ENCODE measurements around the gene MKLN1. TPM values are rescaled to one million over a fixed set of nuclear protein-coding genes. Genes with fewer than 3 reads are reported as not detected.

MKLN1 gene
- total and polyA plus RNA-seq, 2 of the 13 experiments (the other 11 are each of a cell fraction or from before 2014, with no cell fraction given) = 33.6 to 43.5 TPM

- Histone ChIP-seq H2AFZ (ENCODE audit: low read length) (no peak overlapping the region), H3K27ac (ENCODE audit: extremely low read length, insufficient read depth, low read length) (no peak overlapping the region), H3K9ac (ENCODE audit: insufficient read depth, low read depth, low read length) (no peak overlapping the region), H4K20me1 (ENCODE audit: insufficient read depth, low read length) (peaks cover 19% of the 10 kb centered on the region; the same call in 1 of the 2 replicates), H3K27me3 (ENCODE audit: control insufficient read depth in 1 of 2, insufficient read depth in 2 of 2, low read length in 2 of 2) (no peaks in the 10 kb centered on the region; a peak in 1 of 5 replicates), H3K79me2 (ENCODE audit: insufficient read depth, low read length) (peaks cover 31% of the 10 kb centered on the region), H3K4me3 (replicated peaks in 1 of 3; ENCODE audit: insufficient read depth in 1 of 3, low read depth in 2 of 3, low read length in 3 of 3) (no peak overlapping the region), H3K9me3 (ENCODE audit: low read length) (no peaks in the 10 kb centered on the region), H3K4me2 (ENCODE audit: low read depth, low read length) (peak overlapping the region; percentile 96; the same call in 1 of the 2 replicates), H3K4me1 (ENCODE audit: insufficient read depth, low read length) (peaks cover 47% of the 10 kb centered on the region), H3K36me3 (replicated peaks in 1 of 2; ENCODE audit: control insufficient read depth in 1 of 2, insufficient read depth in 2 of 2, low read length in 2 of 2) (no peaks in the 10 kb centered on the region)
- CTCF ChIA-PET (ENCODE audit: low intra/inter-chr PET ratio, low total read pairs) = no interaction called here
- no peak for ATAC-seq
- in situ Hi-C loops (cut with HindIII; ENCODE audit: extremely low pct_ligation_motif_present, low pct_unique_long_range_greater_than_20kb) = no loop called here
- WGBS (ENCODE audit: low lambda C conversion rate) = 81% methylated on average over 5 of the region's 5 CpGs
- POLR2A ChIA-PET = interaction anchor here (1.6 kb wide), 1 partner anchor 219 kb away, joined by 4 read pairs; no protein-coding TSS in a partner anchor
- BruUV-seq (replicated peaks) = no TSS peak
- peak; percentile 61 for DNase-seq (ENCODE audit: low spot score)
- FAIRE-seq = no peak
- intact Hi-C loops (cut with micrococcal nuclease; ENCODE audit: unreplicated experiment) = loop anchor here (5.0 kb wide), 1 partner anchor 258 kb away; no protein-coding TSS in a partner anchor
- no peak for TF ChIP-seq SP1 (IDR thresholded peaks at IDR 0.05)
- TF ChIP-seq SP1 (CRISPR knock-in tag; IDR thresholded peaks at IDR 0.05) = no peak
- 0 out of 2 replicates have a peak, but pooled peaks have one; percentile 14 for TF ChIP-seq POGZ (CRISPR knock-in tag; IDR thresholded peaks at IDR 0.05)
- TF ChIP-seq TFE3 (CRISPR knock-in tag; IDR thresholded peaks at IDR 0.05) = peak; percentile 96
- peak; percentile 65 for TF ChIP-seq NR2F6 (IDR thresholded peaks at IDR 0.05)
- peak; percentile 80 for TF ChIP-seq NR2F6 (CRISPR knock-in tag; IDR thresholded peaks at IDR 0.05)
- TF ChIP-seq GATAD2A (CRISPR knock-in tag; IDR thresholded peaks at IDR 0.05) = peak; percentile 28; the same call in 1 of the 2 replicates
- 0 out of 2 replicates have a peak, but pooled peaks have one; percentile 26 for TF ChIP-seq LCORL (IDR thresholded peaks at IDR 0.05)
- no peak for TF ChIP-seq LCORL (CRISPR knock-in tag; IDR thresholded peaks at IDR 0.05)
- no peak for TF ChIP-seq ZNF512 (CRISPR knock-in tag; IDR thresholded peaks at IDR 0.05)
- no peak for TF ChIP-seq ZNF678 (CRISPR knock-in tag; IDR thresholded peaks at IDR 0.05)
- TF ChIP-seq AHDC1 (CRISPR knock-in tag; IDR thresholded peaks at IDR 0.05; ENCODE audit: borderline replicate concordance) = 0 out of 2 replicates have a peak, but pooled peaks have one; percentile 22
- no peak for TF ChIP-seq PHF21A (CRISPR knock-in tag; IDR thresholded peaks at IDR 0.05)
- TF ChIP-seq MED1 (CRISPR knock-in tag; IDR thresholded peaks at IDR 0.05) = peak; percentile 41; the same call in 1 of the 2 replicates
- TF ChIP-seq HNRNPLL (IDR thresholded peaks at IDR 0.05; ENCODE audit: low read depth, low read length, poor library complexity, severe bottlenecking) = no peak
- no peak for TF ChIP-seq TOE1 (CRISPR knock-in tag; IDR thresholded peaks at IDR 0.05)
- TF ChIP-seq NR2C2 (CRISPR knock-in tag; IDR thresholded peaks at IDR 0.05; ENCODE audit: borderline replicate concordance) = peak; percentile 49; the same call in 1 of the 2 replicates
- peak; percentile 81; the same call in 1 of the 2 replicates for TF ChIP-seq FOSL1 (CRISPR knock-in tag; IDR thresholded peaks at IDR 0.05; ENCODE audit: borderline replicate concordance)
These were observed 2.4 kb upstream of the MKLN1 start for GRCh38 chr7:131325179-131325840.

All from HepG2 (cell line).